Activated CD4-positive, alpha-beta T cell treated with anti-CD3 and anti-CD28 coated beads for 24 hours (primary cell): ENCODE data around the gene TOMM7.
"Not testable (repeated sequence)": the region's sequence is repeated elsewhere in the genome, so short reads cannot be mapped to it uniquely, and the experiment has no call there.

Source experiments
- DNase-seq, 2 donors: peaks; one replicate each; pipeline ENCODE4 v3.0.0-alpha.2; 2020; ENCODE audit warnings: low read depth in 2 of 2

Gene TOMM7

GRCh38 chr7:22821702-22822485, 755 bp downstream of the TOMM7 start:
- no peak for DNase-seq

- DNase-seq: no peak
Observed at GRCh38 chr7:22819476-22819875, 3.2 kb downstream of the TOMM7 start.

- no peak for DNase-seq
Observed at GRCh38 chr7:22814261-22815208, 8.1 kb downstream of the TOMM7 start.

- DNase-seq: no peak
Observed at GRCh38 chr7:22812353-22812752, 10.3 kb downstream of the TOMM7 start.

DNA sequence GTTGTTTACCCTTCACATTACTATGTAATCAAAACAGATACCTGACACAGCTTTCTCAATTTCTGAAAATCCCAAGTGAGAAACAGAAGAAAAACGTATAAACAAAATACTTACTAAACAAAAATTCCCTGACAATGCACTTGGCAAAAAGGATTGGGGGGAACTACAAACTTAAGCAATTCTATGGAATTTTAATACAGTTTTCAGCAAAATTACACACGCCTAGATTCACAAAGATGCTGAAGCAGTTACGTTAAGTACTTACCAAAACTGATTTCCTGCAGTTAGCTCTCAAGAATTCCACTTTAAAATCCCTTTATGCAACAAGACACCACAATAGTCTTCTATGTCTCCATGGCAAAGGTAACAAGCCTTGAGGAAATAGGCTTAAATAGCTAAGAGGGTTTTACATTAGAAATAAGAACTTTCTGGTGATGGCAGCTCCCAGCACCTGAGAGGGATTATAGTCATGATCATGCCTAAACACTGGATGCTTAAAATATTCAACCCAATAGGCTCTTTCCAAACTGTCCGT, 10.8 kb downstream of the TOMM7 start:
- no peak for DNase-seq

DNA sequence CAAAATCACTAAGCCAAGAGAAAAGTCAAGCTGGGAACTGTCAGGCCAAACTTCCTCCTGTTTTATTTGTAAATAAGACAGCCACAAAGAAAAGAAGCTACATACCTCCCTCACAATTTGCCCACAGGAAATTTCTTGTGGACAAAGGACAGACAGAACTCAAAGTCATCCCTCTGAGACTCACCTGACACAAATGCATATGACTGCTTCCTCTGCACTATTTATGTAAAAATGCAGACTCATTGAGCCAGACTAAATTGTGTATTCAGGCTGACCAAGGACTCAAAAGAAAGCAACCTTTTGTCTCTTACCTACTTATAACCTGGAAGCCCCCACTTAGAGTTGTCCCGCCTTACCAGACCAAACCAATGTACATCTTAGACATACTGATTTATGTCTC, 11.8 kb downstream of the TOMM7 start:
- DNase-seq: no peak

- DNase-seq: no peak
Observed at GRCh38 chr7:22809902-22810642, 12.6 kb downstream of the TOMM7 start.

- DNase-seq: no peak
Observed at GRCh38 chr7:22808140-22808539, 14.5 kb downstream of the TOMM7 start.

DNA sequence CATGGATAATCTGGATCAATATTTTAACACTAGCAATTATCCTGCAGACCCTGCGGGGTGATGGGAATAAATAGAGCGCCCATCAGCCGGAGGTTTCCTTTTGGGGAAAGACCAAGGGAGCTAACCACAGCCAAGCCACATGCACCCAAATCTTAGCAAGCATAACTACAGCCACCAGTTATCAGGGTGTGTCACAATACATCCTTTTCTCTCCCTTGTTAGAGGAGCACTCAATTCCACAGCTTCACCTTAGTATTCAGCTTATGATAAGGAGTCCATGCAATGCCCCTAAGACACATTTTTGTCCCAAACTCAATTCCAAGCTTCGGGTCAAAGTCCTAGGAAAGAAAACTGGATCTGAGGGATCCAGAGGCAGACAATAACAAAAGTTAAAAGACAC, 15.9 kb downstream of the TOMM7 start:
- no peak for DNase-seq

DNA sequence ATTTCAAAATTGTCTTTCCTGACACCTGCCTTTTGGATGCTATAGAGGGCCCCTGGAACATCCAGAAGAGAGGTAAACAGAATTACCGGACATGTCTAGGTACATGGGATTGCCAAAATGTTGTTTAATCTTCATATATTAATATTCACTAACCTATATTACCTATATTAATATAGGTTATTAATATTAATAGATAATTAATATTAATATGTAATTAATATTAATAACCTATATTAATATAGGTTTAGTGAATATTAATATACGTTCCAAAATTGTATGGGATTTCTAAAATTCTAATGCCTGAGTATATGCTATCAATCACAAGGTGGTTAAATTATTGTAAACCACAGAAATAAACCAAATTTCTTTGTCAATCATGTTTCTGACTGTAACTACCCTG, 17.4 kb downstream of the TOMM7 start:
- DNase-seq: no peak

DNA sequence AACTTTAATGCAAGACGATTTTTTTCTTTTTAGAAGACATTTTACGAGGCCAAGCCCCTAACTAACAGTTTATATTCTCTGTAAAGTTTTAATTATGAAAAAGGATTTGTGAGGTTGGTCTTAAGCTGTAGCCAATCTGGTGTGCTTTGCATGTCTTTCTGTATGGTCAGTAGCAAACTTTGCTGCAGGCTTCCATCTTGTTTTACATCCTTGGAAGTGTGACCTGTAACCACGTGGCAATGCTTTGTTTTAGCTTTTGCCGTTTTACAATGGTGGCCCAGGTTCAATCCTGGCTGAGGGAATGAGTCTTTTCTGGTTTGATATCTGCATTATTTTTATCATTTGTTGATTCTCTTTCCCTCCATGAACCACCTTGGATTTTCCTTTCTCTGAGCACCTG, 19.8 kb downstream of the TOMM7 start:
- not testable (repeated sequence) for DNase-seq

- DNase-seq: no peak
Observed at GRCh38 chr7:22802426-22802825, 20.2 kb downstream of the TOMM7 start.

GRCh38 chr7:22801912-22802311, 20.7 kb downstream of the TOMM7 start:
- no peak for DNase-seq

DNA sequence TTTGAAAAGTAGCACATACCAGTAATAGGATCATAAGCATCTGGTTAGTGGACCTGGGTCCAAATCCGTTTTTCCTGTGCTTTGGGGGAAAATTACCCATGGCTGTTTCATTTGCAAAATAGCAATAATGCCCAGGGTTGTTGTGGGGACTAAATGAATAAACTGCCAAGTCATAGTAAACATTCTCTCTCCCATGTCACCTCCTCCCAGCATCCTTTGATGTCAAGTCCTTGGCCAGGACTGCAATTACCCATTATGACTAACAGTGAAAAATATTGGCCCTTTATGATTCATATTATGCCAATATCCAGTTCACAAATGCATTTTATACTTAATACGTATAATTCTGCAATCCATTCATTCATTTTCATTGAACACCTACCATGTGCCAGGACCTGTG, 23.0 kb downstream of the TOMM7 start:
- no peak for DNase-seq

GRCh38 chr7:22793593-22794462, 28.8 kb downstream of the TOMM7 start:
- no peak for DNase-seq

- DNase-seq: no peak
Observed at GRCh38 chr7:22791204-22792158, 31.2 kb downstream of the TOMM7 start.

DNA sequence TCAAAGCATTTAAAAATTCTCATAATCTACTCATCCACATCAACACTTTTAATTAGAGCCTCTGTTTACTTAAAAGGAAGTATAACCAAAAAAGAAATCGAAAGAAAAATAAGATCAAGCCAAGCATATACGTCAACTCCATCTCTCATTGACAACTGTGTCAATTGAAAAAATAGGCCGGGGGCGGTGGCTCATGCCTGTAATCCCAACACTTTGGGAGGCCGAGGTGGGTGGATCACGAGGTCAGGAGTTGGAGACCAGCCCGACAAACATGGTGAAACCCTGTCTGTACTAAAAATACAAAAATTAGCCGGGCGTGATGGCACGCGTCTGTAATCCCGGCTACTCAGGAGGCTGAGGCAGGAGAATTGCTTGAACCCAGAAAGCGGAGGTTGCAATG, 32.0 kb downstream of the TOMM7 start:
- not testable (repeated sequence) for DNase-seq

DNA sequence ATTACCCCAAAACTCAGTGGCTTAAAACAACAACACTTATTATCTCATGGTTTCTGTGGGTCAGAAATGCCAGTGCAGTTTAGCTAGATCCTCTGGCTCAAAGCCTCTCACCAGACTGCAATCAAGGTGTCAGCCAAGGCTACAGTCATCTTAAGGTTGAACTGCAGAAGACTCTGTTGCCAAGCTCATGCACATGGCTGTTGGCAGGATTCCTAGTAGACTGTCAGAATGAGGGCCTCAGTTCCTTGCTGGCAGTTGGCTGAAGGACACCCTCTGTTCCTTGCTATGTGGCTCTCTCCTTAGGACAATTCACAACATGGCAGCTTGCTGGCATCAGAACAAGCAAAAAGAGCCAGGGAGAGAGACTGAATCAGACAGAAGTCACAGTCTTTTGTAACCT, 34.7 kb downstream of the TOMM7 start:
- no peak for DNase-seq

GRCh38 chr7:22786290-22786932, 36.2 kb downstream of the TOMM7 start:
- DNase-seq: no peak
